Mesenchymal stem cell (in vitro differentiated cells and primary cell): ENCODE results near the gene REV3L.

Source experiments
- DNase-seq: peaks from one replicate; pipeline ENCODE4 v3.0.0-alpha.2; 2013
- H2AFZ ChIP-seq: one replicate; pipeline ENCODE4 v1.6.1; 2013; ENCODE audit warnings: low read depth, mild to moderate bottlenecking, control low read depth, inconsistent platforms, low read length, moderate library complexity
- H2AK5ac ChIP-seq: 2 replicates; pipeline ENCODE4 v1.6.1; 2013; ENCODE audit warnings: low read length, moderate library complexity, mild to moderate bottlenecking, inconsistent platforms; ENCODE audit not compliant: severe bottlenecking
- H2BK120ac ChIP-seq: one replicate; pipeline ENCODE4 v1.6.1; 2013; ENCODE audit warnings: low read depth, mild to moderate bottlenecking, inconsistent platforms, low read length, moderate library complexity
- H2BK12ac ChIP-seq, 2 experiments: one replicate each; pipeline ENCODE4 v1.6.1; 2013; ENCODE audit warnings: inconsistent platforms in 2 of 2, low read length in 2 of 2, mild to moderate bottlenecking in 2 of 2, moderate library complexity in 2 of 2, control low read depth in 1 of 2
- H2BK15ac ChIP-seq: one replicate; pipeline ENCODE4 v1.6.1; 2013; ENCODE audit warnings: mild to moderate bottlenecking, low read depth, inconsistent platforms; ENCODE audit not compliant: poor library complexity, severe bottlenecking
- H2BK5ac ChIP-seq: 2 replicates; pipeline ENCODE4 v1.6.1; 2013; ENCODE audit warnings: low read depth, mild to moderate bottlenecking, low read length, control low read depth, inconsistent platforms; ENCODE audit not compliant: poor library complexity, severe bottlenecking
- H3K14ac ChIP-seq, 2 experiments: one replicate each; pipeline ENCODE4 v1.6.1; 2013; ENCODE audit warnings: inconsistent platforms in 2 of 2, low read length in 2 of 2, control low read depth in 1 of 2, mild to moderate bottlenecking in 1 of 2, moderate library complexity in 1 of 2
- H3K18ac ChIP-seq, 2 experiments: one replicate each; pipeline ENCODE4 v1.6.1; 2013; ENCODE audit warnings: inconsistent platforms in 2 of 2, low read length in 2 of 2, control low read depth in 1 of 2, low read depth in 1 of 2, mild to moderate bottlenecking in 1 of 2
- H3K23ac ChIP-seq, 2 experiments: one replicate each; pipeline ENCODE4 v1.6.1; 2013; ENCODE audit warnings: inconsistent platforms in 2 of 2, low read length in 2 of 2, mild to moderate bottlenecking in 2 of 2, moderate library complexity in 2 of 2, control low read depth in 1 of 2
- H3K27ac ChIP-seq: 2 replicates; pipeline ENCODE4 v1.5.1; 2013; ENCODE audit warnings: mild to moderate bottlenecking, moderate library complexity, low read length, control low read depth, inconsistent platforms; ENCODE audit not compliant: poor library complexity, severe bottlenecking
- H3K27me3 ChIP-seq, 2 experiments: 2 replicates each; pipeline versions ENCODE4 v1.6.1 to v1.7.0; 2013; ENCODE audit warnings: low read length in 2 of 2, mild to moderate bottlenecking in 2 of 2, moderate library complexity in 2 of 2, control low read depth in 1 of 2, inconsistent platforms in 1 of 2; ENCODE audit not compliant: control insufficient read depth in 1 of 2, insufficient read depth in 1 of 2
- H3K36me3 ChIP-seq, 2 experiments: 2 replicates each; pipeline versions ENCODE4 v1.6.1 to v1.7.0; 2013; ENCODE audit warnings: low read length in 2 of 2, control low read depth in 1 of 2, inconsistent platforms in 1 of 2, low read depth in 1 of 2, mild to moderate bottlenecking in 1 of 2; ENCODE audit not compliant: insufficient read depth in 2 of 2, control insufficient read depth in 1 of 2
- H3K4ac ChIP-seq, 2 experiments: one replicate each; pipeline ENCODE4 v1.6.1; 2013; ENCODE audit warnings: inconsistent platforms in 2 of 2, low read length in 2 of 2, mild to moderate bottlenecking in 2 of 2, moderate library complexity in 2 of 2, control low read depth in 1 of 2, low read depth in 1 of 2
- H3K4me1 ChIP-seq: 2 replicates; pipeline ENCODE4 v1.6.1; 2013; ENCODE audit warnings: low read depth, low read length, control low read depth; ENCODE audit not compliant: control insufficient read depth, insufficient read depth
- H3K4me2 ChIP-seq: 2 replicates; pipeline ENCODE4 v1.6.1; 2013; ENCODE audit warnings: low read length, mild to moderate bottlenecking, inconsistent platforms; ENCODE audit not compliant: poor library complexity, severe bottlenecking
- H3K4me3 ChIP-seq, 2 experiments: 2 replicates each; pipeline versions ENCODE4 v1.5.1 to v1.7.0; 2013; ENCODE audit warnings: low read length in 2 of 2, mild to moderate bottlenecking in 2 of 2, control low read depth in 1 of 2, low read depth in 1 of 2; ENCODE audit not compliant: insufficient read depth in 1 of 2
- H3K79me1 ChIP-seq: replicated peaks from 2 replicates; pipeline ENCODE4 v1.6.1; 2013; ENCODE audit warnings: mild to moderate bottlenecking, control low read depth, low read length, inconsistent platforms; ENCODE audit not compliant: poor library complexity, severe bottlenecking
- H3K9ac ChIP-seq: 2 replicates; pipeline ENCODE4 v1.7.0; 2013; ENCODE audit warnings: mild to moderate bottlenecking, low read length, moderate library complexity
- H3K9me3 ChIP-seq: 2 replicates; pipeline ENCODE4 v1.7.0; 2013; ENCODE audit warnings: mild to moderate bottlenecking, low read length; ENCODE audit not compliant: control insufficient read depth
- H4K8ac ChIP-seq: one replicate; pipeline ENCODE4 v1.6.1; 2013; ENCODE audit warnings: inconsistent platforms, mild to moderate bottlenecking, low read length, moderate library complexity
- H4K91ac ChIP-seq: one replicate; pipeline ENCODE4 v1.6.1; 2013; ENCODE audit warnings: mild to moderate bottlenecking, low read length, inconsistent platforms
- WGBS: methylation state at CpG from one replicate; pipeline ENCODE4 v1.1.7; 2013; ENCODE audit warnings: mixed read lengths; 5-methylcytosine and 5-hydroxymethylcytosine counted together

REV3L gene

GRCh38 chr6:111468329-111469012, 14.5 kb downstream of the REV3L start:
- H3K4me2 ChIP-seq = no peak overlapping the region
- peaks cover 0 to 74% of the 10 kb centered on the region in 2 experiments for H3K36me3 ChIP-seq
- H4K91ac ChIP-seq = no peak overlapping the region
- no peak overlapping the region for H3K14ac ChIP-seq
- no peak overlapping the region for H4K8ac ChIP-seq
- H3K27ac ChIP-seq = no peak overlapping the region
- H2BK120ac ChIP-seq = no peak overlapping the region
- H2BK12ac ChIP-seq = no peak overlapping the region
- no peak overlapping the region for H3K9ac ChIP-seq
- WGBS = 75% methylated on average over 3 of the region's 5 CpGs
- no peaks in the 10 kb centered on the region for H3K27me3 ChIP-seq
- DNase-seq = peak; percentile 53
- H3K4me3 ChIP-seq = no peak overlapping the region
- no peak overlapping the region for H2AK5ac ChIP-seq
- peaks cover 10% of the 10 kb centered on the region for H3K79me1 ChIP-seq
- H3K9me3 ChIP-seq = no peaks in the 10 kb centered on the region
- H2BK5ac ChIP-seq = no peak overlapping the region
- no peak overlapping the region for H2AFZ ChIP-seq
- no peak overlapping the region for H3K4ac ChIP-seq
- no peak overlapping the region for H3K18ac ChIP-seq
- no peak overlapping the region for H3K23ac ChIP-seq
- H2BK15ac ChIP-seq = no peak overlapping the region
- peaks cover 1% of the 10 kb centered on the region for H3K4me1 ChIP-seq

DNA sequence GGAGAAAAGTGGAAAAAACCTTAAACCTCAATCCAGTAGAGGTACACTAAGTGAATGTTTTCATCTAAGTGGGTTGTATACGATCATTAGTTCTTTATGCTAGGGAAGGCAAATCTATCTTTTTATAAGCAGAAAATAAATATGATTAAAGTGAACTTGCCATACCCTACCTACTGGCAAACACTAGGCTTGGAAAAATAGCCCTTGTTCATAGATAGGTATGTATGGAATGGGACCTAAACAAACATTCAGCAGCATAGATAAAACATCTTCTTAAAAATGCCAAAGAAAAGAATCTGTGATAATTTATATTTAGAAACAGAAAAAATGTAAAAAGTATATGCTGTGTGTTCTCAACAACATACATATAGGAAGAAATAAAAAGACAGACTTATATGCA, 18.8 kb downstream of the REV3L start:
- no peak for DNase-seq
- H2BK120ac ChIP-seq = no peak overlapping the region
- H3K23ac ChIP-seq = no peak overlapping the region
- no peak overlapping the region for H3K4me3 ChIP-seq
- no CpG with 5 or more reads among the region's 1 CpG for WGBS
- peaks cover 13% of the 10 kb centered on the region for H3K79me1 ChIP-seq
- no peak overlapping the region for H2AK5ac ChIP-seq
- no peak overlapping the region for H2BK12ac ChIP-seq
- H3K4me1 ChIP-seq = peaks cover 1% of the 10 kb centered on the region
- no peak overlapping the region for H2AFZ ChIP-seq
- no peaks in the 10 kb centered on the region for H3K27me3 ChIP-seq
- H3K9ac ChIP-seq = no peak overlapping the region
- no peak overlapping the region for H2BK5ac ChIP-seq
- no peak overlapping the region for H4K91ac ChIP-seq
- H4K8ac ChIP-seq = no peak overlapping the region
- no peak overlapping the region for H3K4me2 ChIP-seq
- H3K27ac ChIP-seq = no peak overlapping the region
- H3K36me3 ChIP-seq = peaks cover 0 to 91% of the 10 kb centered on the region in 2 experiments
- H3K4ac ChIP-seq = no peak overlapping the region
- H3K14ac ChIP-seq = no peak overlapping the region
- H2BK15ac ChIP-seq = no peak overlapping the region
- peaks cover 11% of the 10 kb centered on the region for H3K9me3 ChIP-seq
- no peak overlapping the region for H3K18ac ChIP-seq

GRCh38 chr6:111462770-111463391, 20.1 kb downstream of the REV3L start:
- Histone ChIP-seq H3K79me1 (peaks cover 15% of the 10 kb centered on the region), H3K4me3 (no peak overlapping the region), H2BK12ac (no peak overlapping the region), H3K23ac (no peak overlapping the region), H3K4ac (peak overlapping the region in 1 of 2 experiments; percentile 49), H3K27ac (no peak overlapping the region), H2AK5ac (no peak overlapping the region), H4K8ac (no peak overlapping the region), H2AFZ (no peak overlapping the region), H3K9me3 (peaks cover 23% of the 10 kb centered on the region), H3K4me2 (no peak overlapping the region), H3K18ac (peak overlapping the region; percentile 28 to 67), H2BK5ac (no peak overlapping the region), H2BK120ac (no peak overlapping the region), H3K14ac (no peak overlapping the region), H3K4me1 (no peaks in the 10 kb centered on the region), H3K27me3 (no peaks in the 10 kb centered on the region), H2BK15ac (no peak overlapping the region), H3K36me3 (peaks cover 0 to 93% of the 10 kb centered on the region in 2 experiments), H4K91ac (no peak overlapping the region), H3K9ac (no peak overlapping the region)
- peak; percentile 87 for DNase-seq
- WGBS = 70% methylated on average over 5 of the region's 7 CpGs

GRCh38 chr6:111461860-111462259, 21.2 kb downstream of the REV3L start:
- peak overlapping the region; percentile 28 for H3K4me2 ChIP-seq
- H2BK5ac ChIP-seq = no peak overlapping the region
- peaks cover 15% of the 10 kb centered on the region for H3K79me1 ChIP-seq
- H3K4me1 ChIP-seq = no peaks in the 10 kb centered on the region
- H2BK15ac ChIP-seq = no peak overlapping the region
- no peak overlapping the region for H2BK120ac ChIP-seq
- no peaks in the 10 kb centered on the region for H3K27me3 ChIP-seq
- H3K23ac ChIP-seq = no peak overlapping the region
- H3K9me3 ChIP-seq = peaks cover 23% of the 10 kb centered on the region
- peak overlapping the region in 1 of 2 experiments; percentile 34 for H3K4me3 ChIP-seq
- no peak overlapping the region for H2AFZ ChIP-seq
- H3K14ac ChIP-seq = no peak overlapping the region
- no peak overlapping the region for H2AK5ac ChIP-seq
- H2BK12ac ChIP-seq = no peak overlapping the region
- no peak overlapping the region for H3K18ac ChIP-seq
- no peak overlapping the region for H4K91ac ChIP-seq
- H3K9ac ChIP-seq = peak overlapping the region; percentile 15
- no peak overlapping the region for H3K27ac ChIP-seq
- peaks cover 0 to 91% of the 10 kb centered on the region in 2 experiments for H3K36me3 ChIP-seq
- DNase-seq = peak; percentile 41
- no peak overlapping the region for H3K4ac ChIP-seq
- no peak overlapping the region for H4K8ac ChIP-seq
